Measurements from ENCODE around the gene ATG9B. TPM values are rescaled to one million over a fixed set of nuclear protein-coding genes. Genes with fewer than 3 reads are reported as not detected.
A peak's percentile ranks its signal among the peaks of the same experiment; 100 is the strongest.

Gene ATG9B
- total and polyA plus RNA-seq, 9 of the 15 experiments (the other 6 are each of a cell fraction or from before 2014, with no cell fraction given) = 0.29 to 8.0 (median 2.1) TPM

DNA sequence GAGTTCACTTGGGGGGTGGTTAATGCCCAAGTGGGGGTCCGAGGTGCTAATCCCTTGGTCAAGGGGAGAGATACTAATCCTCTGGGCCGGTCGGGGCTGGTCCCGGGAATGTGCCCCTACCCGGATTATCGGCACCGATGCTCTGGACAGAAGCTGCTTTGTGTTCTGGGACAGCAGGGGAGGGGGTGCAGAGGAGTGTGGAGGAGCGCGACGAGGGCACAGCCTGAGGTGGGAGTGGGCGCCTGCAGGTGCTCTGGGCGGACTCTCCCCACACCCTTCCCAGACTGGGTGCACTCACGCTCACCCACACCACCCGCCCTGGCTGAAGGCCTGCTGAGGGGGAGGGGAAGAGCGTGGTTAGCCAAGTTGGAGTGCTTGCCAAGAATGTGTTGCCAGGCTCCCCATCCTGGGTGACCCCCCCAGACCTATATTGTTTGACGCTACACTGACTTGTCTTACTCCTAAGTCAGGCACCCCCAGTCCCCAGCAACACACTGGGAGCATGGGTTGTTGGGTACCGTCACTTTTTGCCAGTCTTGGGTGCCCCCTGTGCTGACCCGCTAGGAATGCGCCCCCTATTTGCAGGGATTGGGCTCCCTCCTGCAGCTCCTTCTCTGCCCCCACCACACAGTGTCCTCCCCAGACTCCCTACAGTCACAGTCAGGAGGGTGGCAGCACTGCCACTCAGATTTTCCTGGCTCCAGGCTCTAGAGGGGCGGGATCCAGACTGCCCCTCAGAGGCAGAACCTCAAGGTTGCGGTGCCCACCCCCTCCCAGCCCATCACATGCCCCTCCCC is 36.3 kb upstream of the ATG9B start (continued):
- peak; percentile 59 for TF ChIP-seq NFIC (IDR thresholded peaks at IDR 0.05)
- peak; percentile 8; the same call in 1 of the 2 replicates for TF ChIP-seq SMARCE1 (IDR thresholded peaks at IDR 0.05)
- TF ChIP-seq, protein P1, sequence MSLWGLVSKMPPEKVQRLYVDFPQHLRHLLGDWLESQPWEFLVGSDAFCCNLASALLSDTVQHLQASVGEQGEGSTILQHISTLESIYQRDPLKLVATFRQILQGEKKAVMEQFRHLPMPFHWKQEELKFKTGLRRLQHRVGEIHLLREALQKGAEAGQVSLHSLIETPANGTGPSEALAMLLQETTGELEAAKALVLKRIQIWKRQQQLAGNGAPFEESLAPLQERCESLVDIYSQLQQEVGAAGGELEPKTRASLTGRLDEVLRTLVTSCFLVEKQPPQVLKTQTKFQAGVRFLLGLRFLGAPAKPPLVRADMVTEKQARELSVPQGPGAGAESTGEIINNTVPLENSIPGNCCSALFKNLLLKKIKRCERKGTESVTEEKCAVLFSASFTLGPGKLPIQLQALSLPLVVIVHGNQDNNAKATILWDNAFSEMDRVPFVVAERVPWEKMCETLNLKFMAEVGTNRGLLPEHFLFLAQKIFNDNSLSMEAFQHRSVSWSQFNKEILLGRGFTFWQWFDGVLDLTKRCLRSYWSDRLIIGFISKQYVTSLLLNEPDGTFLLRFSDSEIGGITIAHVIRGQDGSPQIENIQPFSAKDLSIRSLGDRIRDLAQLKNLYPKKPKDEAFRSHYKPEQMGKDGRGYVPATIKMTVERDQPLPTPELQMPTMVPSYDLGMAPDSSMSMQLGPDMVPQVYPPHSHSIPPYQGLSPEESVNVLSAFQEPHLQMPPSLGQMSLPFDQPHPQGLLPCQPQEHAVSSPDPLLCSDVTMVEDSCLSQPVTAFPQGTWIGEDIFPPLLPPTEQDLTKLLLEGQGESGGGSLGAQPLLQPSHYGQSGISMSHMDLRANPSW (CRISPR knock-in tag; IDR thresholded peaks at IDR 0.05) = peak; percentile 61; the same call in 1 of the 2 replicates
- 0 out of 2 replicates have a peak, but pooled peaks have one; percentile 4 for TF ChIP-seq CREM (IDR thresholded peaks at IDR 0.05; ENCODE audit: low read depth)
- TF ChIP-seq, protein P2, sequence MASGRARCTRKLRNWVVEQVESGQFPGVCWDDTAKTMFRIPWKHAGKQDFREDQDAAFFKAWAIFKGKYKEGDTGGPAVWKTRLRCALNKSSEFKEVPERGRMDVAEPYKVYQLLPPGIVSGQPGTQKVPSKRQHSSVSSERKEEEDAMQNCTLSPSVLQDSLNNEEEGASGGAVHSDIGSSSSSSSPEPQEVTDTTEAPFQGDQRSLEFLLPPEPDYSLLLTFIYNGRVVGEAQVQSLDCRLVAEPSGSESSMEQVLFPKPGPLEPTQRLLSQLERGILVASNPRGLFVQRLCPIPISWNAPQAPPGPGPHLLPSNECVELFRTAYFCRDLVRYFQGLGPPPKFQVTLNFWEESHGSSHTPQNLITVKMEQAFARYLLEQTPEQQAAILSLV (tag; IDR thresholded peaks at IDR 0.05) = no peak
- 0 out of 2 replicates have a peak, but pooled peaks have one; percentile 12 for TF ChIP-seq CREB1 (IDR thresholded peaks at IDR 0.05)
- TF ChIP-seq CREB1 (CRISPR knock-in tag; IDR thresholded peaks at IDR 0.05) = no peak
- peak; percentile 99; the same call in 1 of the 2 replicates for TF ChIP-seq SREBF2 (CRISPR knock-in tag; IDR thresholded peaks at IDR 0.05)
- 0 out of 2 replicates have a peak, but pooled peaks have one; percentile 42 for TF ChIP-seq LCOR (CRISPR knock-in tag; IDR thresholded peaks at IDR 0.05)
- no peak for TF ChIP-seq MCM3 (IDR thresholded peaks at IDR 0.05)
- TF ChIP-seq, protein P3, sequence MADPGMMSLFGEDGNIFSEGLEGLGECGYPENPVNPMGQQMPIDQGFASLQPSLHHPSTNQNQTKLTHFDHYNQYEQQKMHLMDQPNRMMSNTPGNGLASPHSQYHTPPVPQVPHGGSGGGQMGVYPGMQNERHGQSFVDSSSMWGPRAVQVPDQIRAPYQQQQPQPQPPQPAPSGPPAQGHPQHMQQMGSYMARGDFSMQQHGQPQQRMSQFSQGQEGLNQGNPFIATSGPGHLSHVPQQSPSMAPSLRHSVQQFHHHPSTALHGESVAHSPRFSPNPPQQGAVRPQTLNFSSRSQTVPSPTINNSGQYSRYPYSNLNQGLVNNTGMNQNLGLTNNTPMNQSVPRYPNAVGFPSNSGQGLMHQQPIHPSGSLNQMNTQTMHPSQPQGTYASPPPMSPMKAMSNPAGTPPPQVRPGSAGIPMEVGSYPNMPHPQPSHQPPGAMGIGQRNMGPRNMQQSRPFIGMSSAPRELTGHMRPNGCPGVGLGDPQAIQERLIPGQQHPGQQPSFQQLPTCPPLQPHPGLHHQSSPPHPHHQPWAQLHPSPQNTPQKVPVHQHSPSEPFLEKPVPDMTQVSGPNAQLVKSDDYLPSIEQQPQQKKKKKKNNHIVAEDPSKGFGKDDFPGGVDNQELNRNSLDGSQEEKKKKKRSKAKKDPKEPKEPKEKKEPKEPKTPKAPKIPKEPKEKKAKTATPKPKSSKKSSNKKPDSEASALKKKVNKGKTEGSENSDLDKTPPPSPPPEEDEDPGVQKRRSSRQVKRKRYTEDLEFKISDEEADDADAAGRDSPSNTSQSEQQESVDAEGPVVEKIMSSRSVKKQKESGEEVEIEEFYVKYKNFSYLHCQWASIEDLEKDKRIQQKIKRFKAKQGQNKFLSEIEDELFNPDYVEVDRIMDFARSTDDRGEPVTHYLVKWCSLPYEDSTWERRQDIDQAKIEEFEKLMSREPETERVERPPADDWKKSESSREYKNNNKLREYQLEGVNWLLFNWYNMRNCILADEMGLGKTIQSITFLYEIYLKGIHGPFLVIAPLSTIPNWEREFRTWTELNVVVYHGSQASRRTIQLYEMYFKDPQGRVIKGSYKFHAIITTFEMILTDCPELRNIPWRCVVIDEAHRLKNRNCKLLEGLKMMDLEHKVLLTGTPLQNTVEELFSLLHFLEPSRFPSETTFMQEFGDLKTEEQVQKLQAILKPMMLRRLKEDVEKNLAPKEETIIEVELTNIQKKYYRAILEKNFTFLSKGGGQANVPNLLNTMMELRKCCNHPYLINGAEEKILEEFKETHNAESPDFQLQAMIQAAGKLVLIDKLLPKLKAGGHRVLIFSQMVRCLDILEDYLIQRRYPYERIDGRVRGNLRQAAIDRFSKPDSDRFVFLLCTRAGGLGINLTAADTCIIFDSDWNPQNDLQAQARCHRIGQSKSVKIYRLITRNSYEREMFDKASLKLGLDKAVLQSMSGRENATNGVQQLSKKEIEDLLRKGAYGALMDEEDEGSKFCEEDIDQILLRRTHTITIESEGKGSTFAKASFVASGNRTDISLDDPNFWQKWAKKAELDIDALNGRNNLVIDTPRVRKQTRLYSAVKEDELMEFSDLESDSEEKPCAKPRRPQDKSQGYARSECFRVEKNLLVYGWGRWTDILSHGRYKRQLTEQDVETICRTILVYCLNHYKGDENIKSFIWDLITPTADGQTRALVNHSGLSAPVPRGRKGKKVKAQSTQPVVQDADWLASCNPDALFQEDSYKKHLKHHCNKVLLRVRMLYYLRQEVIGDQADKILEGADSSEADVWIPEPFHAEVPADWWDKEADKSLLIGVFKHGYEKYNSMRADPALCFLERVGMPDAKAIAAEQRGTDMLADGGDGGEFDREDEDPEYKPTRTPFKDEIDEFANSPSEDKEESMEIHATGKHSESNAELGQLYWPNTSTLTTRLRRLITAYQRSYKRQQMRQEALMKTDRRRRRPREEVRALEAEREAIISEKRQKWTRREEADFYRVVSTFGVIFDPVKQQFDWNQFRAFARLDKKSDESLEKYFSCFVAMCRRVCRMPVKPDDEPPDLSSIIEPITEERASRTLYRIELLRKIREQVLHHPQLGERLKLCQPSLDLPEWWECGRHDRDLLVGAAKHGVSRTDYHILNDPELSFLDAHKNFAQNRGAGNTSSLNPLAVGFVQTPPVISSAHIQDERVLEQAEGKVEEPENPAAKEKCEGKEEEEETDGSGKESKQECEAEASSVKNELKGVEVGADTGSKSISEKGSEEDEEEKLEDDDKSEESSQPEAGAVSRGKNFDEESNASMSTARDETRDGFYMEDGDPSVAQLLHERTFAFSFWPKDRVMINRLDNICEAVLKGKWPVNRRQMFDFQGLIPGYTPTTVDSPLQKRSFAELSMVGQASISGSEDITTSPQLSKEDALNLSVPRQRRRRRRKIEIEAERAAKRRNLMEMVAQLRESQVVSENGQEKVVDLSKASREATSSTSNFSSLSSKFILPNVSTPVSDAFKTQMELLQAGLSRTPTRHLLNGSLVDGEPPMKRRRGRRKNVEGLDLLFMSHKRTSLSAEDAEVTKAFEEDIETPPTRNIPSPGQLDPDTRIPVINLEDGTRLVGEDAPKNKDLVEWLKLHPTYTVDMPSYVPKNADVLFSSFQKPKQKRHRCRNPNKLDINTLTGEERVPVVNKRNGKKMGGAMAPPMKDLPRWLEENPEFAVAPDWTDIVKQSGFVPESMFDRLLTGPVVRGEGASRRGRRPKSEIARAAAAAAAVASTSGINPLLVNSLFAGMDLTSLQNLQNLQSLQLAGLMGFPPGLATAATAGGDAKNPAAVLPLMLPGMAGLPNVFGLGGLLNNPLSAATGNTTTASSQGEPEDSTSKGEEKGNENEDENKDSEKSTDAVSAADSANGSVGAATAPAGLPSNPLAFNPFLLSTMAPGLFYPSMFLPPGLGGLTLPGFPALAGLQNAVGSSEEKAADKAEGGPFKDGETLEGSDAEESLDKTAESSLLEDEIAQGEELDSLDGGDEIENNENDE (IDR thresholded peaks at IDR 0.05; ENCODE audit: low read depth, low read length) = peak; percentile 33
